Smooth muscle cell of the brain vasculature (primary cell): ENCODE results near the gene RADIL.

Experiments
- DNase-seq: peaks from one replicate; pipeline ENCODE4 v3.0.0-alpha.2; 2012; ENCODE audit warnings: low read depth, low spot score

The RADIL gene

DNA sequence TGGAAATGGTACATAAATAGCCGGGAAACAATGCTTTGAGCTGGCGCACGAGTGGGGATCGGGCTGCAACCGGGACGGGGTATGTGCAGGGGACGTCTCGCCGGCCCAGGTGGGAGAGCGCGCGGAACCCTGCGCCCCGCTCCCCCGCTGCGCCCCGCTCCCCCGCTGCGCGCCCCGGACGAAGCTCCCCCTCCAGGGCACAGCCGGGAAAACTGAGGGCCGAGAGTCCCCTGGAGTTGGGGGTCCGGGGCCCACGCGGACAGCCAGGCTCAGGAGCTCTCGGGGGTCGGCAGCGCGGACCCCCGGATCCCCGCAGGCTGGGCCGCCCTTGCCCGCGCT lies 514 bp downstream of the RADIL start:
- no peak for DNase-seq

DNA sequence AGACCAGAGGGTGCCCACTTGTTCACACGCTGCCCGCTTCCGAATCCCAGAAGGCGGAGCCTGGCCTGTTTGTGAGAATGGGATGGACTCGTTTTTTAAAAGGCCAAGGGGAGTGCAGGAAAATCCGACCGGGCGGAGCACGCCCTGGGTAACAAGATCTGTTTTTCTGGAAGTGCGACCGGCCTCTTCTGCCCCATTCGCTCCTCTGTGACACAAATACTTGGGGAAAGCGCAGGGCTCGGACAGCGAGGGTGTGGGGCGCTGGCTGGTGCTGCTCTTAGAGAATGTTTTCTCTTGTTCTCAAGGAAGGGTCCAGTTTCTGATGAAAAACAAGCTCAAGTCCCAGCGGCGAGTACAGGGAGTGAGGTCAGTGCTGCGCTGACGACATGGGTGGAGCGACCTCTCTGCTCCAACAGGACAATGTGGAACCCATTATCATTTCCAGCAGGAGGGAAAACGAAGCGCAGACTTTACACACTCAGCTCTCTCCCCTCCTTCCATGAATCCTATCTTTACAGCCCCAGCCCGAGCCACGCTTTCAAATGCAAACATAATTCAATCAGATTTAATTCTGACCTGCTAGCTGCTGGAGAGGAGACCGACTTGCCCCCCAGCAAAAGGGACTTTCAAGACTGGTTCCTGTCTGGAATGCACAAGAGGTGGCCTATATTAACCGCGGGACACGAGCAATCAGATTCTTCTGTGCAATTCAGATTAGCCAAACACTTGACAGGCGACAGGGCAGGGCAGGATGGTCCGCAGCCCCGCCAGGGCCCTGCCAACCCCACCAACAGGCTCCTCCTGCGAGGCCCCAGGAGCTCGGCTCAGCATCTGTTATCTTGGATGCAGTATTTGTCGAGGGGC lies 1.1 kb downstream of the RADIL start:
- peak; percentile 53 for DNase-seq

DNA sequence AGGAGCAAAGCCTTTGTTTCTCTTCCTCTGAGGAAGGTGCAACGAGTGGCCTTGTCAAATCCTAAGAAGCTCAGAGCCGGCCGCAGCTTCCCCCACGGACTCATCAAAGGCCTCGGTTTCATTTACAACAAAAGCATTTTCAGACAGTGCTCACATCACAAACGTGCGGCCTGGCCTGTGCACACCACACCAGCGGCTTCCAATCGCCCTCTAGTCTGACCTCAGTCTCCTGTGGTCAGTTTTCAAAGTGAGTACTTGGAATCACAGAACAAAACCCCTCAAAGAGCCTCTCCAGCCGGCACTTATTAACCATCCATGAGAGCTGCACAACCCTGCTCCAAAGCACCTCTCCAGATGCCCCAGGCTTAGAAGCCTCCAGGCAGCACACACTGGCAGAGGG lies 3.3 kb downstream of the RADIL start:
- no peak for DNase-seq

DNA sequence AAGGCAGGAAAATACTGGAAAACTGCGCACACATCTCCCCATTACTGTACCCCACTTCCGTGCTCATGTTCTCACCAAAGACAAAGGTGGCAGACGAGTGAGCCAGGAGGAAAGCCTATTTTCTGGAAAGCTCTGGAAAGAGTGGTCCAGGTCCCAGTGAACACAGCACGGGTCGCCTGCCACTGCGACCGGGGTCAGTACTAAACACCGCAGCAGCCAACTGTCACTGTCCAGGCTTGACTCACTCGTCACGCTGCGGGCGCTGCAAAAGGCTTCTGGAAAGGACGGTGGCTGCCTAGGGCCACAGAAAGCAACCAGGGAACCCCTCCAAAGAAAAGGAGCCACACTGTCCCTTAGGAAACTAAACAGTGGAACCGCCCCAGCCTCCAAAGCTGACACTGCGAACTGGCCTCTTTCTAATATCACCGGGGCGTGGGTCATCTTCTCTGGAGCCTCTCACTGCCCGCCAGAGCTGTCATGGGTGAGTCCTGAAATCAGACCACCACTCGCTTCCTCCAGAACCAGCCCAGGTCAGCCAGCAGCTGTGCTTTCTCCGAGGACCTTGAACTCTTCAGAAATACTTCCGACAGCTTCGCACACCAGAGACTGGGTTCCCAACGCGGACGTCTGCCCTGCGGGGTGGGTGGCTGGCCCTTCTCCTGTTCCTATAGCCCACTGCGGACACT lies 4.0 kb downstream of the RADIL start:
- no peak for DNase-seq

DNA sequence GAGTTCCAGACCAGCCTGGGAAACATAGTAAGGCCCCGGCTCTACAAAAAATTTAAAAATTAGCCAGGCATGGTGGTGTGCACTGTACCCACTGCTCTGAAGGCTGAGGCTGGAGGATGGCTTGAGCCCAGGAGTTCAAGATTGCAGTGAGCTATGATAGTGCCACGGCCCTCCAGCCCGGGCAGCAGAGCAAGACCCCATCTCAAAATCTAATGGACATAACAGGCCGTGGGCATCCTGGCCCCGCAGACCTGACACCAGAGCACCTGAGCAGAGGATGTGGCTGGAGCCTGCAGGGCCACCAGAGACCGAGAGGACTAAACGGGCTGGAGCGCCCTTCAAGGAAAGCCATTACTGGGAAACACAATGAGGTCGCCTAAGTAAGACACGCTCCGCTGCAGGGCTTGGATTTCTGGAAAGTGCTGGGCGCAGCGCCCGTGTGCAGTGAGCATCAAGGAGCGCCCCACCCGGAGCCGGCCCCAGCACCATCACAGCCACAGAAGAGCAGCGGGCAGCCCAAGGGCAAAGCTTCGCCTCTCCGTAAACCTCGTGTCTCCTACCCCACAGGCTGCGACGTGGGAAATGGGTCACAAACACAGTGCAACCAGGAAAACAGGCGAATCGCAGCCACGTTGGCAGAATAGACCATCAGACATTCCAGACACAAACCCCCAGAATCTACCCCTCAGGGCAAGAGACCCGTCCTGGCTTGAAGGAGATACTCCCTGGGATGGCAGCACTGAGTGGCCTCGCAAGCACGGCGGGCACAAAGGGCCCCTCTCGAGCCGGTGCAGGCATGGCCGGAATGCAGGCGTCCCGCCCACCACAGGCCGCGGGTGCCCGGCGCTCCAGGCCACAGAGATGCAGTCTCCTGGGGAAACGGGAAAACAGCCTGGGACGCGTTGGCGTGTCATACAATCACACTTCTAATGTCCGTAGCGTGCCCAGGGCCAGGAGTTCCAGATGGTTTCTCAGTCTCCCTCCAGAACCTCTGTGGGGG lies 4.9 kb downstream of the RADIL start:
- DNase-seq: no peak

DNA sequence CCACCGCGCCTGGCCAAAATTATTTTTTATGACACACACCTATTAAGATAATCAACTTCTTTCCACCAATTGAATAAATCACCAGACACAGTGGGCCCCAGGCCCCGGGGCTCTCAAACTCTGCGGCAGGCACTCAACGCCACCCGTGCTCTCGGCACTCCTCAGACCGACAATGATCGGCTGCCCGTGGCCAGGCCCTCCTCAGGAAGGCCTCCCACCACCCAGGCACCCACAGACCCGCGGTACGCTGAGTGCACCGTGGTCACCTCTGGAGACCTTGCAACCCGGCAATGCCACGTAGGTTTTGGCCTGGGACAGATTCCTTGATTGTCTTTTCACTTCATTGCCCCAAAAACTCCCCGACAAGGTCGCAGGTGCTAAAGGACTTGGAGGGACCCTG lies 6.9 kb downstream of the RADIL start:
- DNase-seq: no peak

DNA sequence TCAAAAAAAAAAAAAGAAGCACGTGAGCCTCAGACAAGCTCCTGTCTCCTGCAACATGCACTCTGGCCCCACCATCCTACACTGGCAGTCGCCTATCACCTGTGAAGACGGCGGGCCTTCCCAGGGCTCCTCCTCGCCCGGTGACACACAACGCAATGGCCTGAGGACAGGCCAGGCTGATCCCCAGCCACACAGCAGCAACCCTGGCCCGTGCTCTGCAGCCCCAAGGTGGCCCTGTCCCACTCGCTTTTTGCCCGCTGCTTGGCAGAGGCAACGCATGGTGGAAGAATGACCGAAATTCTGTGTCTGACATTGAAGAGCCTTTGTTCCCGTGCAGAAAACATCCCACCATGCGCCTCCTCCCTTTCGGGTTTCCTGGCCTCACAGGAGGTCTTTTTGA lies 8.1 kb downstream of the RADIL start:
- no peak for DNase-seq

DNA sequence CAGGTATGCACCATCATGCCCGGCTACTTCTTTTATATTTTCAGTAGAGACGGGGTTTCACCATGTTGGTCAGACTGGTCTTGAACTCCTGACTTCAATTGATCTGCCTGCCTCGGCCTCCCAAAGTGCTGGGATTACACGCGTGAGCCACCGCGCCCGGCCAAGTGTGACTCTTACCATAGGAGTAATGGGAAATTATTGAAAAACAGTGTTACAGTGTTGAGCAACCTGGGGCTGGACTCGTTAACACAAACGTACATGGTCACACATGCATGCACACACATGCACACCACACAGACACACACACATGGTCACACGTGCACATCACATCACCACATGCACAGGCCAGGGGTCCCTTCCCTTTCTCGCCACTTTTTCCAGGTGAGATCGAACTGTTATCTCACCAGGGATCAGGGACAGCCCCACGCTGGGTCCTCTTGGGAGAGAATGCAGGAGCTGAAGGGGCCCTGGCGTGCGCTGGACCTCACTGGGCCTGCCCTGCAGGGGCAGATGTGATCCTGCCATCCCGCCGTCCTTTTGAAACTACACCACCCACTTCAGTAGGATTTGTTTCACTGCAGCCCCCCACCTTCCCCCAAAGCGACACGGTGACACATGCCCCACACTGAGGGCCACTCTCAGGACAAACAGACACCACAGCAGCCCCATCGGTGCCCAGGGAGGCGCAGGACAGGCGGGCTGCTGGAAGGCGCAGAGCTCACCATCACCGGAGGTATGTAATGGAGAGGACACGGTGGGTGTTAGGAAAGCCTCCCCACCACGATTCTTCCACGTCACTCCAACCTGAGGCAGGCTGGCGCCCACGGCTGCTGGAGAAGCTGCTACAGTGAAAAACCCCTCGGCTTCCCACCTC lies 10.2 kb downstream of the RADIL start:
- DNase-seq: no peak

DNA sequence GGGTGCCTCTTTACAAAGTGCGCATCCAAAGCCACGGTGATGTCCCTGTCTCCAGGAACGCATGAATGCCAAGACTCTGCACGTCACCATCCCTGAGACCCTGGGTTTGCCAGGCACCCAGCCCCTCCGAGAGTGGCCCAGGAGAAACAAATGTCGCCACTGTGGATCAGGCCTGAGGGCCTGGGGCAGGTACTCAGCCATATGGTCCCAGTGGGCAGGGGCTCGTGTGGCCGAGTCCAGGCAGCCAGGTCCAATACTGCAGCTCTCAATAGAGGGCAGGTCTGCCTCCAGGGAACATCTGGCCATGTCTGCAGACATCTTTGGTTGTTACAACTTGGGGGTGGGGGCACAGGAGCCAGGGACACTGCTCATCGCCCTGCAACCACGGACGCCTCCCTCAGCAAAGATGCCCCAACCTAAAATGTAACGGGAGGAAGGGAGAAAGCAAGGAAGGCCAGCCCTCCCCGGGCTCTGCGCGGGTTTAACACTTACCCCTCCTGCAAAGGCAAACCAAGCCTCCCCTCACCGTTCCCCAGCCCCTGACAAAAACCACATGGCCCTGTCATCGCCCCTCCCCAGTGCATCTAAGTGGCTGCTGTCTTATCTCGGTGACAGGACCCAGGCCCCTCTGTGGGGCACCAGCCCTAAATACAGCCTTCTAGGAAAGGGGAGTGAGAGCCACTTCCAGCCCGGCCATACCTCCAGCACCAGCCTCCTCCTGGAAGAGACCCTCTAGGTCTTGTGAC lies 11.4 kb downstream of the RADIL start:
- no peak for DNase-seq

DNA sequence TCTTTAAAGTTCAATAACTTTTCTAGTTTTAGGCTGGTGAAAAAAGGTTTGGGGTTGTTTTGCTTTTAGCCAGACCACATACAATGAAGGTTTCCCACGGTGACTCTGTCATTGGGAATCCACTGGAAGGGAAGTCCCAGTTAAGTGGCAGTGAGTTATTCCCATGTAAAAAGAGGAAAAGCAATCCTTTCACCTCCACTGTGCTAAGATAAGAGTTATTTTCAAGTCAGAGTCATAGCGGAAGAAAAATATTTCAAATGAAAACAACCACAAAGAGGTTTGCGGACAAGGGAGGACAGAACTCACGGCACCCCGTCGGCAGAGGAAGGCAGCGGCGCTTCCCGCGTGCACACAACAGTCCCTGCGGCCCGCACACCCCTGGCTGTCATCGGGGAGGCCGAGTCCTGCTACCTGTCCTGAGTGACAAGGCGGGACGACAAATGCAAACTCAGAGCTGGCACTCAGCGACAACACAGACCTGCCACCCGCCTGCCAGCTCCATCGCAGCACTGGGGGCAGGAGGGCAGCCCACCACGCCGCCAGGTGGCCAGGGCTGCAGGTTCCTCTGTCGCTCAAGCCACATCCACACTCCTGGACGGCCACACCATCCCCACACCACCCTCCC lies 12.3 kb downstream of the RADIL start:
- DNase-seq: no peak

DNA sequence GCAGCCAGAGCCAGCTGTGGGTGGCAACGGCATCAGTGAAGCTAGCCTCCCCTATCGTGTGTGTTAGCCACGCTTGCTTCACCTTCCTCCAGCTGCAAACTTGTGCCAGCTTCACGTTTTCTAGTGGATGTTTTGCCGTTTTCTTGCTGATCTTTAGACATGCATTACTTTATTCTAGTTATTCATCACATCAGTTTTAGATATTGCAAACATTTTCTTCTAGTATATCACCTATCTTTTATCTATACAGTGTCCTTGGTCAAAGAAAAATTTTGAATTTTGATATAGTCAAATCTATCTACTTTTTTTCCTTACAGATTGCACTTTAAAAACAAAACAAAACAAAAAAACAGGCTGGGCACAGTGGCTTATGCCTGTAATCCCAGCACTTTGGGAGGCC lies 15.0 kb downstream of the RADIL start:
- no peak for DNase-seq

DNA sequence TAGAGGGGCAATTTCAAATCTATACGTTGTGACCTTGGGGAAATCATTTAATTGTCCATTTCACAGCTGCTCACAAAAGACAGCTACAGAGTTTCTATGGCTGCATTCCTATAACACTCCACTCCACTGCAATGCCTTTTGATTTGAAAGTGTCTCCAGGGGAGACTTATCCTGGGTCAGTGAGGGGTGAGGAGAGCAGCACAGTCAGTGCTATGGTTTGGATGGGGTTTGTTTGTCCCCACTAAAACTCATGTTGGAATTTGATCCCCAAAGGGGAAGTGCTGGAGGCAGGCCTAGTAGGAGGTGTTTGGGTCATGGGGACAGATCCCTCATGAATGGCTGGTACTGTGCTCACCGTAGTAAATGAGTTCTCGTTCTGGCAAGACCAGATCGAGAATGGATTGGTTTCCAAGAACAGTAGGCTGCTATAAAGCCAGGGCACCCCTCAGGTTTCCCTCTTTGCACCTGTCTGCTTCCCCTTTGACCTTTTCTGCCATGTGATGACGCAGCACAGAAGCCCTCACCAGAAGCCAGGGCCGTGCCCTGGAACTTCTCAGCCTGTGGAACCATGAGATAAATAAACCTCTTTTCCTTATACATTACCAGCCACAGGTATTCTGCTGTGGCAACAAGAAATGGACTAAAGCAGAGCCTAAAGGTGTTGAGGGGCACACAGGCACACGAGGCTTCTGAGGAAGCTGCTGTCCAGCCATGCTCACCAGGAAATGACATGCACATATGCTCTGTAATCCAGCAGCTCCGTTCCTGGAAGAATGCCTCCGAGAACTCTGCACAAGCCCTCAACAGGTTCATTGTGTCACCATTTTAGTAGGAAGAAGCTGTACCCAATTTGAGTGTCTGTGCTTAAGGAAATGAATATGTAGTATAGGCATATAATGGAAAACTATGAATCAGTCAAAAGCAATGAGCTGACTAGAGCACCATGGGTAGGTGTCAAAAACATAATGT lies 16.7 kb downstream of the RADIL start:
- no peak for DNase-seq

DNA sequence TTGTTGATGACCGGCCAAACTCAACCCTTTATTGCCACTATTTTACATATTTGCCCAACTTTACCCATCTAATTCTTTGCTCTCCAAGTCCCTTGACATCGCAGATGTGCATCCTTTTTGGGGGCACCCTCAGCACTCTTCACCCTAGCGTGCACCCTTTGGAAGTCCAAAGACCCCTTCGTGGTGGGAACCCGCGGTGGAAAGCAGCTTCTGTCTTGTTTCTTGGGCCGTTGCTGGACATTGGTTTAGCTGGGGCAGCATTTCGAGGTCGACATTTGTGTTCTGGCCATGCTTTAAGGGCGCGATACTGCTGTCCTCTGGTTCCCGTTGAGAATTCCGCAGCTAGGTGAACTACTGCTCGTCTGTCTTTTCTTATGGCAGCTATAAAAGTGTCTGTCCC lies 21.4 kb downstream of the RADIL start:
- no peak for DNase-seq

DNA sequence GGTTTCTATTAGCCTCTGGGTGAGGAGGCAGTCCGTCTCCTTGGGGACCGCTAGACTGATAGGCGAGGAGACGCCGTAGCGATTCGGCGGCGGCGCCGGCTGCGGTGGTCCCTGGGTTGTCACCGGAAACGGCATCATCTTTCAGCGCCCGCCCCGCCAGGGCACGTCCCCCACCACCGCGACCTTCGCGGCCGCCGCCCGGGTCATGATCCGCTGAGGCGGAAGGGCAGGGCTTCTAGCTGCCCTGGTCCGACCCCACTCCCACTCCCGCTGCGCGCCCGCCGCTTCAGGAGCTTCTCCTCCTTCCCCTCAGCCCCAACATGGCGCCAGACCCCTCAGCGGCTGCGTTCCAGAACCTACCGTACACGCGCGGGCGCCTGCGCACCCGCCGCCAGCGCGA lies 21.8 kb downstream of the RADIL start, which contains the start of gene PAPOLB:
TSS of gene PAPOLB (minus strand) at position 358 of the 400 bp plus-strand sequence. CDS start at position 138, 220 bp downstream.
- DNase-seq: no peak

DNA sequence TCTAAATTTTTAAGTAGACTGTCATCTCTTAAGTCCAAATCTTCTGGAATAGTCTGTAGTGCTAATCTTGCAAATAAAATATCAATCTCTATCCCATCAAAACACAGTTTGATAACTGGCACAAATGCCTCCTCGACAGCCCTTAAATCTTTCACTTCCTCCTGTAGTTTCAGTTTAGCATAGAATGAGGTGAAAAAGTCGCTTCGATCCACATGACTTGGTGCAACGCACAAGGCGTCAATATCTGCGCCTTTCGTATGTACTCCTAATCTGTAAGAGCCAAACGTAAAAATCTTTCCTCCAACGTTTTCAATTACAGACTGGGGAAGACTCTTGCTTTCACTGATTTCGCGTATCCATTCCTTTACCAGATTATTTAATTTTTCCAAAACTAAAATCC lies 22.3 kb downstream of the RADIL start:
- no peak for DNase-seq

DNA sequence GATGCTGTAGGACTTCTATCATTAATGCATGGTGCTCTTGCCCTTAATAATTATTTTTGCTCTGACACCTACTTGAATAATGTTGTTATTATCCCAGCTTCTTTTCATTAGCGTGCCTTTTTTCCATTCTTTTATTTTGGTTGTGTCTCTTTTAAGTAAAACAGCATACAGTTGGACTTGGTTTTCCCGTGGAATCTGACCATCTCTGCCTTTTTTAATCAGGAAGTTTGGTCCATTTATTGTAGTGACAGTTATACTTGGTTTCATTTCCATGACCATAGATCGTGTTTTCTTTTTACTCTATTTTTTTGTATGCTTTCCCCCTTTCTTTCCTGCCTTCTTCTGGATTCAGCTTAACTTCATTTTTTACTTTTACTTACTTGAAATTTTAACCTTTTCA lies 26.3 kb downstream of the RADIL start:
- no peak for DNase-seq

DNA sequence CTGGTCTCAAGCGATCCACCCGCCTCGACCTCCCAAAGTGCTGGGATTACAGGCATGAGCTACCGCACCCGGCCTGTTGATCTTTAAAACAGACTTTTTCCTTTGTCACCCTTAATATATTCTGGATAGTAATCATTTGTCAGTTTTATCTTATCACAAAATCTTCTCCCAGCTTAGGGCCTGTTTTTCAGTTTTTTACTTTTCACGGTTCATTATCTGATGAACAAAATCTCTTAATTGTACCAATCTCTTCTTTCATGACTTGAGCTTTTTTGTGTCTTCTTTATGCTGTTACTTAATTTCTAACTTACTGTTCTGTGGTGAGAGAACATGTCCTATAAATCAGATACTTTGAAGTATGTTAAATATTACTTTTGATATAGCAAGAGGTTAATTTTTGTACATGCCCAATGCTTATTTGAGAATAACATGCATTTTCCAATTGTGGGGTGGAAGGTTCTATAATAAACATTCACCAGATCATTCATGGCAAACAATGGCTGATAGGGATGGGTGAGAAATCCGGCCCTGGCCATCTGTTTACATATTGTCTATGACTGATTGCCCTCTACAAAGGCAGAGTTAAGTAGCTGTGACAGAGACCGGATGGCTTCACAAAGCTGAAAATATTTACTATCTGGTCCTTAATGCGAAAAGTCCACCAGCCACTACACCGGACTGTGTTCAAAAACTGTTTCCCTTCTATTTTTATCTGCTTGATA lies 27.0 kb downstream of the RADIL start:
- no peak for DNase-seq

DNA sequence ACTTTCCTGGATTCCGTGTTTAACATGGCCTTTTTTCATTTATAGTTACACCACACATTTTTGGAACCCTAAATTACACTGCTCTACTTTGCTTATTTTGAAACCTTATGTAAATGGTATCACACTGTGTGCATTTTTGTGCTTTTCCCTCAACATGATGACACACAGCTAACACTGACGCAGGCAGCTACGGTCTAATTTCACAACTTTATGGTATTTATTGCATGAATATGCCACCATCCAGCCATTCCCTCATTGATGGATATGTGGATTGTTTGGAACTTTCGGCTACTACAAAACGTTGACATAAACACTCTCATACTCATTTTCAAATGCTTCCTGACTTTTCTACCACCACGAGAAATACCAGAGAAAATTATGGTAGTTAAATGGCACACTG lies 28.6 kb downstream of the RADIL start:
- DNase-seq: no peak
